ENCODE measurements around the gene PCED1A. TPM values are rescaled to one million over a fixed set of nuclear protein-coding genes. Genes with fewer than 3 reads are reported as not detected.

PCED1A gene
- total and polyA plus RNA-seq, 7 donors = 8.6 to 28.0 (median 19.8) TPM

- H3K36me3 ChIP-seq = peaks cover 18 to 39% (median 29%) of the 10 kb centered on the region in 4 donors
Measured at GRCh38 chr20:2859330-2860121, 19.1 kb upstream of the PCED1A start.

GRCh38 chr20:2858591-2858990 is 18.1 kb upstream of the PCED1A start:
- intact Hi-C loops (cut with DNase I) = no loop called here
- H3K4me3 ChIP-seq = no peak overlapping the region
- 91 to 95% methylated on average over 2 of the region's 2 CpGs for WGBS, 2 donors
- H3K4me1 ChIP-seq = no peaks in the 10 kb centered on the region
- peaks cover 18 to 29% (median 22%) of the 10 kb centered on the region in 4 donors for H3K36me3 ChIP-seq
- no peak overlapping the region for H3K27ac ChIP-seq
- TF ChIP-seq POLR2A (IDR thresholded peaks at IDR 0.05) (no peak), EP300 (IDR thresholded peaks at IDR 0.05) (no peak), CTCF (IDR thresholded peaks at IDR 0.05) (no peak), POLR2AphosphoS5 (IDR thresholded peaks at IDR 0.05) (no peak)
- H3K27me3 ChIP-seq = no peaks in the 10 kb centered on the region
- H3K9me3 ChIP-seq = no peaks in the 10 kb centered on the region
- DNase-seq = no peak

More at GRCh38 chr20:2859330-2860121, 19.1 kb upstream of the PCED1A start:
- intact Hi-C loops (cut with DNase I) = no loop called here
- no peaks in the 10 kb centered on the region for H3K27me3 ChIP-seq
- DNase-seq = no peak
- H3K9me3 ChIP-seq = no peaks in the 10 kb centered on the region
- H3K4me3 ChIP-seq = no peak overlapping the region
- H3K27ac ChIP-seq = no peak overlapping the region
- no peak for TF ChIP-seq POLR2A (IDR thresholded peaks at IDR 0.05)
- TF ChIP-seq CTCF (IDR thresholded peaks at IDR 0.05) = no peak
- TF ChIP-seq EP300 (IDR thresholded peaks at IDR 0.05) = no peak
- no peak for TF ChIP-seq POLR2AphosphoS5 (IDR thresholded peaks at IDR 0.05)
- 90 to 91% methylated on average over 4 of the region's 4 CpGs for WGBS, 2 donors
- no peaks in the 10 kb centered on the region for H3K4me1 ChIP-seq

GRCh38 chr20:2851086-2851485 is 10.6 kb upstream of the PCED1A start:
- H3K4me1 ChIP-seq = peaks cover 0 to 6% (median 3%) of the 10 kb centered on the region in 4 donors
- 93 to 94% methylated on average over 10 of the region's 10 CpGs for WGBS, 2 donors
- H3K9me3 ChIP-seq = no peaks in the 10 kb centered on the region
- H3K27ac ChIP-seq = no peak overlapping the region
- intact Hi-C loops (cut with DNase I) = no loop called here
- H3K4me3 ChIP-seq = no peak overlapping the region
- H3K27me3 ChIP-seq = no peaks in the 10 kb centered on the region
- TF ChIP-seq POLR2A (IDR thresholded peaks at IDR 0.05) (no peak), EP300 (IDR thresholded peaks at IDR 0.05) (no peak), POLR2AphosphoS5 (IDR thresholded peaks at IDR 0.05) (no peak), CTCF (IDR thresholded peaks at IDR 0.05) (no peak)
- H3K36me3 ChIP-seq = no peaks in the 10 kb centered on the region
- DNase-seq = no peak

- Histone ChIP-seq H3K4me3 (no peak overlapping the region), H3K9me3 (no peaks in the 10 kb centered on the region), H3K4me1 (peaks cover 0 to 6% (median 3%) of the 10 kb centered on the region in 4 donors), H3K27ac (no peak overlapping the region), H3K27me3 (no peaks in the 10 kb centered on the region), H3K36me3 (no peaks in the 10 kb centered on the region)
- TF ChIP-seq POLR2AphosphoS5 (IDR thresholded peaks at IDR 0.05) (no peak), POLR2A (IDR thresholded peaks at IDR 0.05) (no peak), EP300 (IDR thresholded peaks at IDR 0.05) (no peak), CTCF (IDR thresholded peaks at IDR 0.05) (no peak)
- WGBS, 2 donors = 91 to 92% methylated on average over 4 of the region's 4 CpGs
- intact Hi-C loops (cut with DNase I) = loop anchor here (10.0 kb wide), 1 partner anchor 155 kb away; the partner anchor contains the start of gene EBF4
- no peak for DNase-seq
Measured at GRCh38 chr20:2849529-2849928, 9.1 kb upstream of the PCED1A start.

All from sigmoid colon (tissue), 7 donors.